Measurements from ENCODE around the gene RNF8.
"Not testable (repeated sequence)": the region's sequence is repeated elsewhere in the genome, so short reads cannot be mapped to it uniquely, and the experiment has no call there.

The RNF8 gene

DNA sequence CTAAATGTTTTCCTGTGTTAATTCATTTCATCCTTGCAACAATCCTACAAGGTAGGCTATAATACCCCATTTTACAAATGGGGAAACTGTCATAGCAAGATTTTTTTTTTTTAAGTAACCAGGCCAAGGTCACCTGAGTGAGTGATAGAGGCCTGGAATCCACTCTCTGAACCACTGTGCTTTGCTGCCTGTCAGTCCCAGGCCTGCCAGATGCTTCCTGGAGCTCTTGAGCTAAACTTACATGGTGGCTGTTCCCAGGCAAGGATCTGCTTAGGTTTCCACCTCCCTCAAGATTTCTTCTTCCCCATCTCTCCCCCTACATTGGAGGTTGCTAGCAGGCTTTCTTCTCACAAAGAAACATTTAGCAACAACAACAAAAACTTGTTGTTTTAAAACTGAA, 32.7 kb upstream of the RNF8 start:
- DNase-seq, result no peak

DNA sequence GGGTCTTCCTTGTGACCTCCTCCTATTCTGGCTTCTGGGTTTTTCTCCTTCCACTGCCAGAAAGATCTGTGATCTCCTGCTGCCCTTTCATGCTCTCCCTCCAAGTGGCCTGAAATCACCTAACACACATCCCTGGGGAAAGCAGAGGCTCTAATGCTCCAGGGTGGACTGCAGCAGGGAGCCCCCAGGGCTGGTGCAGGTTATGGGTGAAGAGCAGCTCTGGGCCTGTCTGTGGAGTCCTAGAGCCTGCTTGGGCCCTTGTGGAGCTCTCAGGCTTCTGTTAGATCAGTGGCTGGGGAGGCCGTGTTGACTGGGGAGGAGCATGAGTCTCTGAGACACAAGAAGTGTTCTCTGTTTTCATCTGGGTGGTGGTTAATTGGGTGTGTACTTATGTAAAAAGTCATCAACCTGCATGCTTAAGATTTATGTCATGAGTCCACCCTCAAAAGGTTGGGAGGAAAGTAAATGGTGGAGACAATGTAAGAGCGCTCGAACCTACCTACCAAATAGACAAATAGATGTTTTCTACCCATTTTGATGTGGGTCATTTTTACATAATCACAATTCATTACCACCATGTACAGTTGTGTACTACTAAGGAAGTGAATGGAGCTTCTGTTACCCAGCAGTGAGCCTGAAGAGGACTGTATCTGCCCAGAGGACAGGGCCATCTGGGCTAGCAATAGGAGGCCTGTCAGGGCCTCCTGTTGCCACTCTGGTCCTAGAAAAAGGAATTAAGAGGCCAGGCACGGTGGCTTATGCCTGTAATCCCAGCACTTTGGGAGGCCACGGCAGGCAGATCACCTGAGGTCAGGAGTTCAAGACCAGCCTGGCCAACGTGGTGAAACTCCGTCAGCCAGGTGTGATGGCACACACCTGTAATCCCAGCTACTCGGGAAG, 32.0 kb upstream of the RNF8 start:
- no peak for DNase-seq

DNA sequence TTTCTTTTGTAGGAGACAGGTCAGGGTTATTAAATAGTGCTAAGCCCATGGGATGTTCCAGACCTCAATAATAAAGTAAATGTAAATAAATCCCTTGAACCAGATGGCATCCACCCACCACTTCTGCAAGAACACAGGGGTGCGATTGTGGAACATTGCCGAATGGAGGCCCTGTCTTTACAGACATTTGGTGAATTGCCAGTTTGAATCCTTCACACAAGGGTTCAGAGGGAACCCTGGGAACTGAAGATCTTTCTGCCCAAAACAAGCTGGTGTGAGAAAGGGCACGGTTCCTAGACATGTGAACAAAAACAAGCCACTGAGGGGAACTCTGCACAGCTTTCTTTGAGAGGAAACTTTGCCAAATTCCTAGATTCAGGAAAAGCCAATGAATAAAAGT, 30.2 kb upstream of the RNF8 start:
- peak in 2 of 51 donors; percentile 12 to 21 for DNase-seq

- peak in 1 of 51 donors; percentile 11 for DNase-seq
Measured at GRCh38 chr6:37324131-37325033, 29.4 kb upstream of the RNF8 start.

DNA sequence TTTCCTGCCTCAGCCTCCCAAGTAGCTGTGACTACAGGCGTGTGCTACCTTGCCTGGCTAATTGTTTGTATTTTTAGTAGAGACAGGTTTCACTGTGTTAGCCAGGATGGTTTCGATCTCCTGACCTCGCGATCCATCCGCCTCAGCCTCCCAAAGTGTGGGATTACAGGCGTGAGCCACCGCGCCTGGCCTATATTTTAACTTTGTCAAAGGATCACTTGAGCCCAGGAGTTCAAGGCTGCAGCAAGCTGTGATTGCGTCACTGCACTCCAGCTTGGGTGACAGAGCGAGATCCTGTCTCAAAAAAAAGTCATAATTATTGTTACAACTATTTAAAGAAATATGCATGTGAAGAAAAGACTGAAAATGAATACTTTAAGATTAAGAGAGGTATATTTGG, 23.4 kb upstream of the RNF8 start:
- DNase-seq, result not testable (repeated sequence)

DNA sequence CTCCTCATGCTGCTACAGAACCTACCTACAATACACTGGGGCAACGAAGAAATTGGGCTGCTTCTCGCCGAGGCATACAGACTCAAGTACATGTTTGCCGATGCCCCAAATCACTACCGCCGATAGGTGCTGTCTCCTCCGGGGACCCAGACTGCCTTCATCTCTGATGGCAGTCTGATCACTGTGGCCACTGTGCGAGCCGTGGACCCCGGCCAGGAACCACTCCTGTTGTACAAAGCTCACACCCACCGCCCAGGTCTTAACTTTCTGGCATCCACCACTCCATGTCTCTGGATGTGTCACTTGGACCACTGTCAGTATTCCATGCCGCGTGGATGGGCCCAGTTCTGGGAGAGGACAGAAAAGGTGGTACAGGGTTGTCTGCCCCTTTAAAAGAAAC, 22.7 kb upstream of the RNF8 start:
- DNase-seq, result no peak

DNA sequence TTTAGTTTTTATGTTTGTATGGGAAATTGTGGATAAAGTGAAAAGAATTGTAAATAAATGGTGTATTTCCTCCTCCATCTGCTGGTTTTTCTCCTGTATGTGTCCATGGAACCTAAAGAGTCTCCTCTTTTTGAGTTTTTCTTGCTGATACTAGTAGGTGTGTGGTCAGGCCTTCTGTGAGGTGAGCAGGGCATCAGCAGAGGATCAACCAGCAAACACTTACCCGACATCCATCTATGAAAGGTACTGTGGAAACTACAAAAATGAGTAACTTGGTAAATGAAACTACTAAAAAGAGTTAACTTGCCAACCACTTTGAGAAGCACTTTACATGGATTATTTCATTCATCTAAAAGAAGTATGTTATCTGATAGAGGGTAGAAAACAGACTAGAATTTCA, 20.9 kb upstream of the RNF8 start:
- DNase-seq, result no peak

DNA sequence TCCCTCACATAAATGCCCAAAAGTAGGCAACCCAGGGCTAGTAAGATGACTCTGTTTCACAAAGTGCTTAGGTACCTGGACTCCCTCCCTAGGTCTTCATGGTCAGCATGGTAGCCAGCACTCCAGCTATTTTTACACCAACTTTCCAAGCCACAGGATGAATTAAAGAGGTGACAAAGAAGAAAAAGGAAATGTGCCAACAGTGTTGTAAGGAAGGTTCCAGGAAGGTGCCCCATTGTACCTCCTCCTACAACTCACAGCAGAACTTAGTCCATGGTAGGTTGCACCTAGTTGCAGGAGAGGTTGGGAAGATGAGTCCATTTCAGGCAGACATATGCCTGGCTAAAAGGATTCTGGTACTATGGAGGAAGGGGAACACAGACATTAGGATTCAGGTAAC, 19.7 kb upstream of the RNF8 start:
- DNase-seq, result no peak

GRCh38 chr6:37338317-37338716, 15.5 kb upstream of the RNF8 start:
- DNase-seq, result not testable (repeated sequence)

GRCh38 chr6:37338745-37339255, 15.0 kb upstream of the RNF8 start:
- no peak for DNase-seq

- no peak for DNase-seq
Measured at GRCh38 chr6:37339741-37340638, 13.8 kb upstream of the RNF8 start.

- no peak for DNase-seq
Measured at GRCh38 chr6:37340639-37340943, 13.2 kb upstream of the RNF8 start.

GRCh38 chr6:37343248-37343647, 10.5 kb upstream of the RNF8 start:
- DNase-seq, result no peak

DNA sequence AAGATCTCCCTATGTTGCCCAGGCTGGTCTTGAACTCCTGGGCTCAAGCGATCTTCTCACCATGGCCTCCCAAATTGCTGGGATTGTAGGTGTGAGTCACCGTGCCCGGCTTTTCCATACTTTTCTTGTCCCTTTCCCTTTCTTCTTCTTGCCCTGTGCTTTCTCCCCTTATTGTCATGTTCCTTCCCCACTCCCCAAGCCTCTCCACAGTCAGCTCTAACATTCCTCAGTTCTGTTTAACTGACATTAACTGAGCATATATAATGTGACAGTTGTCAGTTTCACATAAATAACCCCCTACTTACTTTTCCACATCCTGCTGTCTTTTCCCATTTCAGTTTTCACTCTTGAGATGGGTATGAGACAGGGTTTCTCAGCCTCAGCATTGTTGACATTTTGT, 9.5 kb upstream of the RNF8 start:
- DNase-seq, result no peak

DNA sequence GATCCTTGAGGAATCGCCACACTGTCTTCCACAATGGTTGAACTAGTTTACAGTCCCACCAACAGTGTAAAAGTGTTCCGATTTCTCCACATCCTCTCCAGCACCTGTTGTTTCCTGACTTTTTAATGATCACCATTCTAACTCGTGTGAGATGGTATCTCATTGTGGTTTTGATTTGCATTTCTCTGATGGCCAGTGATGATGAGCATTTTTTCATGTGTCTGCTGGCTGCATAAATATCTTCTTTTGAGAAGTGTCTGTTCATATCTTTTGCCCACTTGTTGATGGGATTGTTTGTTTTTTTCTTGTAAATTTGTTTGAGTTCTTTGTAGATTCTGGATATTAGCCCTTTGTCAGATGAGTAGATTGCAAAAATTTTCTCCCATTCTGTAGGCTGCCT, 8.0 kb upstream of the RNF8 start:
- DNase-seq, result not testable (repeated sequence)

GRCh38 chr6:37347177-37347576, 6.6 kb upstream of the RNF8 start:
- no peak for DNase-seq

GRCh38 chr6:37347670-37348111, 6.1 kb upstream of the RNF8 start:
- DNase-seq, result no peak

DNA sequence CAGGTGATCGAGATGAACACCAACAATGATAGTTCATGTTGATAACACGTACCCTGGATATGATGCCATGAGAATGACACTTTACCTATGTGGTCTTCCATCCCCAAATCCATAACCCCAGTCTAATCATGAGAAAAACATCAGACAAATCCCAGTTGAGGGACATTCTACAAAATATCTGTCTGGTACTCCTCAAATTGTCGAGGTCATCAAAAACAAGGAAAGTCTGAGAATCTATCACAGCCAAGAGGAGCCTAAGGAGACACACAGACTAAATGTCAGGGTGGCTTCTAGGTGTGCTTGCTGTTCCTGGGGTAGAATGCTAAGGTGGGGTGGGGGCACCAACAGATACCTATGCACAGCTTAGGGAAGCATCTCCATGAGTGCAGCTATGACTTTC, 2.8 kb upstream of the RNF8 start:
- DNase-seq, result no peak

DNA sequence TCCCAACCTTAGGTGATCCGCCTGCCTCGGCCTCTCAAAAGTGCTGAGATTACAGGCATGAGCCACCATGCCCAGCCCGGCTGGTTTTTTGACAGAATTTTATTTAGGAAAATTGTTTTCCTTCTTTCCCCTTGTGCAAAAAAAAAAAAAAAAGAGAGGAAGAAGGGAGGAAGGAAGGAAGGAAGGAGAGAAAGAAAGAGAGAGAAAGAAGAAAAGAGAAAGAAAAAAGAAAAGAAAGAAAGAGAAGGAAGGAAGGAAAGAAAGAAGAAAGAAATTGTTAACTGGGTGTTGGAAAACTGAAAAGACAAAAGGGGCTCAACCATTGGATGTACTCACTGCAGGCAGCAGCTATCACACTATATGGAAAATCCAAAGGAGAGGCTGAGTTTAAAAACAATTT, 1.4 kb upstream of the RNF8 start:
- no peak for DNase-seq

- peak in 21 of 51 donors; percentile 3 to 57 (median 28) for DNase-seq
Measured at GRCh38 chr6:37354526-37355384, 972 bp downstream of the RNF8 start.

All from hypothalamus (tissue), 51 donors.